Bone marrow (tissue), 2 donors: ENCODE measurements around the gene CD44.

Experiments used
- DNase-seq, 2 donors: peaks; one replicate each; lab custom pipeline; 2025; lab: John Stamatoyannopoulos, UW

CD44 gene

DNA sequence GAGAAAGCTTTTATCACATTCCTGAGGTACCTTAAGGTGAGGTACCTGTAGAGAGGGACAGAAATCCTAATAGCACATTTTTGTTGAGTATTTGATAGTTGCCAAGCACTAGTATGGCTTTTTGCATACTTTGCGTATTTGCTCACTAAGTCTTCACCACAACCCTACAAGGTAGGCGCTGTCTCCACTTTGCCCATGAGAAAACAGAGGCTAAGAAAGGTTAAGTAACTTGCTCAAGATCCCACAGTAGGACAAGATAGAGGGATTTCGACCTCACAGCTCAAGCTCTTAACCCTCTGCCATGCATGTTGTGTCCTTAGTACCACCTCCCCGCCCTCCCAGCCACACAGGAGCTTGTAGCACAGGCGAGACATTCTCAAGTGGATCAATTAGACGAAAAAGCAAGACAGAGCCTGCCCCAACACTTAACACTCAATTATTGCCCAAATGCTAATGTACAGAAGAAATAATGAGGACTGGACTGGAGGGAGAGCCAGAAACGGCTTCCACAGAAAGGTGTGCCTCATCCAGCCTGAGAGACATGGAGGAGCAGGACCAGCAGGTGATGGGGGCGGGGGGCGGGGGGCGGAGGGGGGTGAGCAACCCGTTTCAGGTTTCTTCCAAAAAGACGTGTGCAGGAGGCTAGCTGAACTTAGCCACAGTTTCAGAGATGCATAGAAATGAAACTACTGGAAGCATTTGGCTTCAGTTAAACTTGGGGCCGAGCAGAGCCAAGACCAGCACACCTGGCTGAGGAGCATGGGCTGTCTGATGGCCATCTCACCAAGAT is 26.7 kb upstream of the CD44 start:
- DNase-seq: no peak

DNA sequence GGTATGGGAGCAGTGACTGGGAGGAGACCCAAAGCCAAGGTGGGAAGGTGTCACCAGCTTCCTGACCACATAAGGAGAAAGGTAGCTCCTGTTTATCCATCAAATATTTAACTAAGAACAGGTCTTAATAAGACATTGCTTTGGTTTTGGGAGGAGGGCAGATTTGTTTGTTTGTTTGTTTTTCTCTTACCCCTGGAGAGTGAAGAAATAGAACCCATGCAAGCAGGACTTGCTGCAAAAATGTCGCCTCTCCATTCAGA is 26.2 kb upstream of the CD44 start:
- no peak for DNase-seq

DNA sequence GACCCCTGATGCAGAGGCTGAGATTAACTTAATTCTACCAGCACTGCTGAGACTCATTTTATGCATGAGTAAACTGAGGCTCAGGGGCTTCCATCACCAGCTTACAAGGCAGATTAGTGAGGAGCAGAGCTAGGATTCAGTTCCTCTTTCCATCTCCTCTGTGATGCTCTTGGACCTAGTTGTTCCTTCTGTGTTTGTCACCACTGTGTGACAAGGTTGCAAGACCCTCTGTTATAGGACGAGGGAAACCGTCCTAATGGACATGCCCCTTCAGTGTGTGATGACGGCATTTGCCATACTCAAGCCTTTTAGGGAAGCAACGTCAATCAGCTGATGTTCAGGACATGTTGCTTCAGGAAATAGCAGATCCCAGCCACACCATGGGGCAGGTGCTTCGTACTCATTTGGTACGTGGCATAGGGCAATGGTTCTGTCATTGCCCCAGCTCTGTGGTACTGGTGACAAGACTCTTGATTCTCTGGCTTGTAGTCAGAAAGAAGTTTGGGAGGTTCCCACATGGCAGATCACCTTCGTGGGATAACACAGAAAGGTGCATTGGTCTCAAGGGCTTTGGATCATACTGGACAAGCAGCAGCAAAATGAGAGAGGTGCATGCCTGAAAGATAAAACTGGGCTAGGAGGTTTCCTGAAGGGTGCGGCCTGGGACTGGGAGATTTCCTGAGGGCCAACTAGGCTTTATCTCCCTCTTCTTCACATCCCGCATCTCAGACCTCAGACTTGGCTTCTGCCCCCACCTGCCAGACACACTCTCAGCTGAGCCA is 23.9 kb upstream of the CD44 start:
- no peak for DNase-seq

DNA sequence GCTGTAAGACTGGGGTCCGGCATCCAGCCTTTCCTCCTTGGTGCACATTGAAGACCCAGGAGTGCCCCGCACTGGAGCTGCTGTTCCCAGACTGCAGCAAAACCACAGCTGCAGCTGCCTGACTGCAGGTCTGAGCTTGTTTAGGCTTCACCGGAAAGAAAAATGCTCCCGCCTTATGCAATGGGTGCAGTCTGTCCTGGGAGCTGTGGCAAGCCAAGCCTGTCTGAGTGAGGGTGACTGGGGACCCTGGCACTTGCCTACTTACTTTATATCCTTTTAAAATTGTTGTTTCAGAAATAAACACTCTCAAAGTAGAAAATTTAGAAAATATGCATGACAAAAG is 23.3 kb upstream of the CD44 start:
- DNase-seq: no peak

DNA sequence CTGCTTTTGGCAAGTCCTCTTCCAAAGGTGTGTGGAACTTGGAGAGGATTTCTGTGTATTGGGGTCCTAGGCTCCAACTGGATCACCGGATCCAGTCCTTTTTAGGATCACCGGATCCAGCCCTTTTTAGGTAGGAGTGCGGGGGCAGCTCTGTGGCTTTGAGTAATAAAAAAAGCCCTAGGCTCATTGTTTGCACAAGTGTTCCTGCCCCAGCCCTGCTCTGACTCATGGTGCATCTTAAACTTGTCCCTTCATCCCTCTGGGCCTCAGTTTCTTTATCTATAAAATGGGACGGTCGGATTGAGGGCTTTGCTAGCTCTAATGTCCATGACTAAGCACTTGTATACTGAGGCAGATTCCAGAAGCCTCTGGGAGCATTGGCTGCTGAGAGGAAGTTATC is 22.7 kb upstream of the CD44 start:
- DNase-seq: no peak

DNA sequence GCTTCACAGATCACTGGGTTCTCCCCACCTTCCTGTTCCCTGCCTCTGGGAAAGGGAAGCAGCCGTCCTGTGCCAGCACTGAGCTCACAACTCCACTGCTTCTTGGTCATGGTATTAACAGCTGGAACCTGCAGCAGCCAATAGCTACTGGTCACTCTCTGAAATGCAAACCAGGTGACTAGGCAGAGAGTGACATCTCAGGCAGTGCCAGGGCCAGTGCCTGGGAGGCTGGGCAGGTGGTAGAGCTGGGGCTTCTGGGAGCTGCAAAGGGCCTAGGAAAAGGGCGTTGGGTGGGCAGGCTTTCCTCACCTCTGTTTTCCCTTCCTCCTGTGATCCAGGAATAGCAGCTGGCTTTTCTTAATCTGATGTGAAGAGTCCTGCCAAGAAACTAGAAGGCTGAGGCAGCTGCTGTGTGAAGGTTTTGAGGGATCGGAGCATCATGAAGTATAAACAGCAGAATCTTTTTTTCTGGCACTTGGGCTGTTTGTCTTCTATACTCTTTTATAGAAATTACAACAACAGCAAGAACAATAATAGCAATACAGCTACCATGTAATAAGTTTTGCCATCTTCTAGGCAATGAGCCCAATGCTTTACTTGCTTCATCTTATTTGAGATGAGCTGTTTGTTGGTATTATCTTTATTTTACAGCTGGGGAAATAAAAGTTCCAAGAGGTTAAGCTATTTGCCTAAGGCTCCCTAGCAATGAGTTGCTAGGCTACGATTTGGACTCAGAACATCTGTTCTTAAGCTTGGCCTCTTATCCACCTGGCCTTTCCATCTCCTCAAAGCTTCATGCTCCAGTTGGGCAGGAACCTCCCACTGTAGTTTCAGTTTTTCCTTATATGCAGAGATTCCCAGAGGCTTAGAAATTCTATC is 22.0 kb upstream of the CD44 start:
- DNase-seq: no peak

DNA sequence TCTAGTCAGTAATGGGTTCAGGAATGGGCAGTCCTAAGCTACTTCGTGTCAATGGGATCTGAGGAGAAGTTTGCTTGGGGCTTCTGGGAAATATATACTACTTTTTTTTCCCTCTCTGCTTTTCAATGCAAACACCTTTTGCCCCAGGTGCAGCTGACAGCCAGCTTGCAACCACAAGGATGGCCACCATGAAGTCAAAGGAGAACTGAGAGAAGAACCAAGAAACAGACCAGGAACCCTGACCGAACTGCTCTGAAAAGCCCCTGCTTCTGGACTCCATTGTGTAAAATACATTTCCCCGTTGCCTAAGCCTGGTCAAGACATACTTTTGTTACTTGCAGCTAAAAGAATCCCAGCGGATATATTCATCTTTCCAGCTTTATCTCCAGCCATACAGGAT is 20.1 kb upstream of the CD44 start:
- no peak for DNase-seq

DNA sequence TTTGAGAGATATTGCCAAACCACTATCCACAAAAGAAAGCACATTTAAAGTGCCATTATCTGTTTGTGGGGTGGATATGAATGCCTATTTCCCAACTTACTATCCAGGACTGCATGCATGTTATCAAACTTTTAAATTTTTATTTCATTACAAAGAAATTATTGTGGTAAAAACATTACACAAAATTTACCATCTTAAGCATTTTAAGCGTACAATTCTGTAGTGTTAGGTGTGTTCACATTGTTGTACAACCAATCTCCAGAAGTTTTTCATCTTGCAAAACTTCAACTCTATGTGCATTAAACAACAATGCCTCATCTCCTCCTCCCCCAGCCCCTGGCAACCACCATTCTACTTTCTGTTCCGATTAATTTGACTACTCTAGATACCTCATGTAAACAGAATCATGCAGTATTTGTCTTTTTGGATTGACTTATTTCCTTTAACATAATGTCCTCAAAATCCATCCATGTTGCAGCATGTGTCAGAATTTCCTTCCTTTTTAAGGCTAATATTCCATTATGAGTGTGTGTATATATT is 17.6 kb upstream of the CD44 start:
- no peak for DNase-seq

DNA sequence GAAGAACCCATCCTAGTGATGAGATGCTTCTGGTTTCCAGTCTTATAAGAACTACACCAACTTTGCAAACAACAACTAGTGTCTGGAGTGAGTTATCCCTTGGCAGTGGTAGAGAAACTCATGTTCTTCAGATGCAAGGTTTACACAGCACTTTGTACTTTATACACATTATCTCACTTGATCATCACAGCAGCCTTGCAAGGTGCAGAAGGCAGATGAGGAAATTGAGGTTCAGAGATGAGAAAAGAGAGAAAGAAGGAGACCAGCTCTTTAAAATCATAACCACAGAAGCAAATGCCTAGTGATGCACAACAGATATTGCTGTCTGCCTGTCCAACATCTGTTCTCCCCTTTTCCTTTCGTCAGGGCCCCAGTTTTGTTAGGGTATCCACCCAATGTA is 16.7 kb upstream of the CD44 start:
- DNase-seq: peak in 1 of 2 donors; percentile 54

DNA sequence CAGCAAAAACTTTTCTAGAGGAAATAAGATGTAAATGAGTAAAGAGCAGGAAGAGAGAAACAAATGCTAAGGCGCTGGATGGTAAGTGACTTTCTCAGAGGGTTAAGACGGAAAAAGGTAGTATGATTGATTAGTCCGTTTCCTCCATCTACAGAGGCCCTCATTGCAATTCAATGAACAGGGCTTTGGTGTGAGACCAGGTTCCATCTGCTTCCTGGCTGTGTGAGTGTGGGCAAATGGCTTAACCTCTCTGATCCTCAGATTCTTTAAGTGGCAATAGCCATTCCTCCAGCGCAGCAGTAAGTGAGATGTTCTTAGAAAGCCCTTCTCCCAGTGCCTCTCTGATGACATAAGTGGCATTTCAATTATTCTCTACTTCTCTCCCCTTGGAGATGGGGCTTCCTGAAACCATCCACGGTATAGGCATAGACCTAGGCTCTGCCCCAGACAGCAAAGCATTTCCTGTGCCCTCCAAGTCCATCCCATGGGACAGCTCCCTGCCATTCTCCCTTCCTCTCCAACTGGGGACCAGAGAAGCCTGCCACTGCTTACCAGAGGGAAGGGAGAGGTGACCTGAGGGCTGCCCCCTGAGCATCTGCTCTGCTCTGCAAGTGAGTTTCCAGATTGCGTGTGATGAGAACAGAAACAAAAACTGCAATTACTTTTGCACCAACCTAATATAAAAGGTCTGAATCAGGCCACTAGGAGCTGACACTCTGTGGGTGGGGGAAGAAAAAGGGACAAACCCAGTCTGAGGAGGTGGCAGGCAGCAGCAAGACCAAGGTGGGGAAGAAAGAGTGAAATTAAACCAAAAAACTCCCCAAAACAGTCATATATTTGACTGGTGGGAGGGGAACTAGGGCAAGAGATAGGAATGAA is 12.7 kb upstream of the CD44 start:
- no peak for DNase-seq

DNA sequence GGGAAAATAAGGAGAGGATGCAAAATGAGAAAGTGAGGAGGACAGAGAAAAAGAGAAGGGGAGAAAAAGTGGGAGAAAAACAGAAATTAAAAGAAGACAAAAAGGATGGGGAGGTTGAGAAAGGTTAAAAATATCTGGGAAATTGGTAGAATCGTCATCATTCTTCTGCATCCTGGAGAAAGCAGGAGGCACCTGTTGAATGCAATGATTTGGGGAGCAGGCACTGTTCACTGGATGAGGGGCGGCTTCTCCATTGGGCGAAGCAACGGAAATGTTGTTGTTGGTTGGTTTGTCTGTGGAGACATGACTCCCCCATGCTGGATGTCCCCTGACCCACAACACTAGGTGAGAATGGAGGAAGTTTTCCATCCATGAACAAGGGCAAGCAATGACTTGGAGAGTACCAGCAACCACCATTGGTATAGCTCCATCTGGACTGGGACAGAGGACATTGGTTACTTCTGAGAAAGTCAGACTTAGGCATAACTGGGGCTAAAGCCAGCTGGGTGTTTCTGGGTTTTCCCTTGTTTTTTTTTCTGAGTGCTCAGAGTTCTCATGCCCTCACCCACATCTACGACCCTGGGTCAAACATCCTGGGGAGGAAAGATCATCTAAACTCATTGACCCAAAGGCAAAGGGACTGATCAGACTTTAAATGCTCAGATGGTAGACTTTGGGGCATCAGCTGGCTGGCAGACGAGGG is 11.9 kb upstream of the CD44 start:
- no peak for DNase-seq

DNA sequence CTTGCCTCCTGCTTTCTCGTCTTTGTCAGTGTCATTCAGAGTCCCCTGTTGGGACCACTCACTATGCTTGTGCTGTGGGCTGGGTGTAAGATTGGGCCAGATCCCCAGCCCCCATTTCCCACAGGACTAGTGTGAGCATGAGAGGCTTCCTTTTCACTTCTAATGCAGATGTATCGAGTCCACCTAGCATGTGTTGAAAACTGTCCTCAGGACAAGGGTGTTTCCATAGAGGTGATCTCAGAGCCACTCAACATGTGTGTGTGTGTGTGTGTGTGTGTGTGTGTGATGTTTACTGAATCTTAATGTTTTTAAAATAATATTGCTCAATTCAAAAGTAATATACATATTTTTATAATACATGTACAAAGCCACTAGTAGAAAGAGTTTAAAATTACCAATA is 11.4 kb upstream of the CD44 start:
- DNase-seq: no peak

DNA sequence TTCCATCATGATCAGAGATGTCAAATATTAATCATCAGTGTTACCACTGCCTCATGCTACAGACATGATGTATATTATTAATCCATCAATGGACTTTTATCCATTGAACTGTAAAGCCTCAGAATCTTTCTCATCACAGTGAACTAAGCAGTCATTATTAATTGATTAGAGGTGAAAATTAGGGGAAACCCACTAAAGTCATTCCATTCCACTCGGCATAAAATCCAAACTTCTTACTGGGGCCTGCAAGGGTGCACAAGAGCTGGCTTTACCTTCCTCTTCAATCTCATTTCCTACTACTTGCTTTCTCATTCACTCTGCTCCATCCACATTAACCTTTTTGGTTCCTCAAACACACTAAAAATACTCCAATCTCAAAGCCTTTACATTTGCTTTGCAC is 7.9 kb upstream of the CD44 start:
- DNase-seq: no peak

DNA sequence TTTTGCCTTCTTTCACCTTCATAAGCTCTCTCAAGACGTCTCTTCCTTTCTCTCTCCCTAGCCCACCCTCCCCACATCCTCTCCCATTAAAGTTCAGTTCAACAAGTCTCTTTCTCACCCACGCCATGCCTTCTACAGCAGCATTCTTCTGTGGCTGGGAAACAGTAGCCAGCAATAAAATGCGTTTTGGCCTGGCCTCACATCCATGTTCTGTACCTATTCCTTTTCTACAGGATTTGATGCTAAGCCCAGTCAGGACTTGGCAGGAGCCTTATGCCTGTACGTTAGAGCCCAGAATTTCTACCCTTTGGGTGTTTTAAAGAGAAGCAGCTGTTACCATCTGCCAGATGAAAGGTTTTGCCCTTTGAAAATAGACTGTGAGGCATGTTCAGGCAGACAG is 7.1 kb upstream of the CD44 start:
- no peak for DNase-seq

DNA sequence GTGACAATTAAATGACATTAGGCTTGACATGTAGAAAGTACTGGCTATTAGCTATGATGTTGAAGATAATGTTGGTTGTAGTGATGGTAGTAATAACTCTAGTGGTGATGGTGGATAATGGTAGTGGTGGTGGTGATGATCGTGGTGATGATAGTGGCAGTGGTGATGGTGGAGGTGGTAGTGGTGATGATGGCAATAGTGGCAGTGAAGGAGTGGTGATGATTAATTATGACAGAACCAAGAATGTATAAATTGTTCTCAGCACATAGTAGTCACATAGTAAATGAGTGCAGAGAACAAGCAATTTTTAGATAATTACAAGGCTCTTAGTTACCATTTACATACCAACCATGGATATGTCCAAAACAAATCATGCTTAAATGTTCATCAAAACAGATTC is 5.3 kb upstream of the CD44 start:
- DNase-seq: no peak

DNA sequence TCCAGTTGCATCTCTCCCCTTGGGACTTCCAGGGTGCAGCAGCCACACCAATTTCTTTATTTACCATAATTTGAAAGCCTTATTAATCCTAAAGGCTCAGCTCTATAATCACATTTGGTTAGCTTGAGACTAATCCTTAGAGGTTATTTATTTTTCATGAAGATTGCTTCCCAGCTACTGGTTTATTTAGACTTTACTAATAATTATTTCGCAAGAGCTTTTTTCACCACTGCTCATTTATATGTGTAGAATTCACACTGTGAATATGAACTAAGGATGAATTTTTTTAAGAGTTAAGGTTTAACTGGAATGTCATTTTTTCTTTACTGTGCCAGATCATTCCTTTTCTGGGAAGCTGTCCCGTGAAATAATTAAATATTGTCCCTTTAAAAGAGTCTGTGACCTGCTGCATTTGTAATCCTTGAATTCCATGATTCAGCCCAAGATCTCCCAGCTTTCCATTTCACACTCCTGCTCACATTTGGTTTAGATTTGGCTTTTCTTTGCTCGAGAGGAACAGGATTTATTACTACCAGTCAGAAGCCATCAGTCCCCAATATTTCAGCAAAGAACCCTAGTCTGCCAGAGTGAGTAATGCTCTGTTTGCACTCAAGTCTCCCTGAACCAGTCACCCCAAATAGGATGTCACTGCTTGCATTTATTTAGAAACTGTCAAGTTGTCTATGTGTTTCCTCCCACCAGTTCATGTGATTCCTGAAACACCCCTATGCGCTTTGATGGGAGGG is 4.4 kb upstream of the CD44 start:
- peak in 1 of 2 donors; percentile 95 for DNase-seq

DNA sequence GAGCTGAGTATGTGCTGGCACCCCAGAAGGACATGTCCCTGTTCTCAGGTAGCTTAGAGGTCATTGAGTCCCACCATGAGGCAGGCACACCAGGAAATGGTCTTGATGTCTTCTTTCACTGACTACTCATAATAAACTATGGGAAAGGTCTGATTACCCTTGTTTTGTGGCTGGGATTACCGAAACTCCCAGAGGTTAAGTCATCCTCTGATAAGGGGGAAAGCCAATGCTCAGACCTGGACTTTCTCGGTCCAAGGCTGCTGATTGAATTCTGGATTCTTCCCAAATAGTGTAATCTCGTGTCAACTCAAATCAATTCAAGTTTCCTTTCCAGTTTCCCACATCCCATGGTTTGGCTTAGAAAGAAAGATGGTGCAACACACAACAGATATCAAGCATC is 3.7 kb upstream of the CD44 start:
- no peak for DNase-seq

DNA sequence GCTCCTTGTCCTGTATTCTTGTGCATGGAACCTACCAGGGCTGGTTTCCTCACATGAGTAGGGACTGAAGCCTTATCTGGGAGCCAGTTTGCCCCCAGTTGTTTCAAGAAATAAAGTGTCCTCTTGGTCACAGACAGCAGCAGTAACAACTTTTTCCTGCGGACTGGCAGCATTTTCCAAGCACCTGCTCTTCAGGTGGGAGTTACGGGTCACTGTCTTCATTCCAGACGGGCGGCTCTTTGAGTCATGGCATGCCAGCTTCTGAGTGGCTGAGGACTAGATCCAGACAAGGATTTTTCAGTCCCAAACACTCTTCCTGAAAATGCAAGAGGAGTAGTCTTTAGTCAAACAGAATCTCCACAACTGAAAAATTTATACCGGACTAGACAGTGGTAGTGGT is 2.7 kb upstream of the CD44 start:
- no peak for DNase-seq

DNA sequence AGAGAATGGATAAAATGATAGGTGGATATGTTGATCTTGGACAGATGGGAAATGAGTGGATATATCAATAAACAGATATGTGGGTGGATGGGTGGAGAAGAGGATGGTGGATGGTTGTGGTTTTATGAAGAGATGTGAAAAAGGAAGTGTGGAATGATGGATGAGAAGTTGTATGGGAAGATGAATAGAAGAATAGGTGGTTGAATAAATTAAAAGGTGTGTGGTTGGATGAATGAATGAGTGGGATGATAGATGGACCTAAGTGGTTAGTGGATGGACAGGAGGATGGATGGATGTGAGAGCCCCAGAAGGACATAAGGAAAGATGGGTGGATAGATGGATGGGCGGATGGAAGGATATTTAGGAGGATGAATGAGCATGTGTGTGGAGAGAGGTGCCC is 913 bp upstream of the CD44 start:
- DNase-seq: no peak

DNA sequence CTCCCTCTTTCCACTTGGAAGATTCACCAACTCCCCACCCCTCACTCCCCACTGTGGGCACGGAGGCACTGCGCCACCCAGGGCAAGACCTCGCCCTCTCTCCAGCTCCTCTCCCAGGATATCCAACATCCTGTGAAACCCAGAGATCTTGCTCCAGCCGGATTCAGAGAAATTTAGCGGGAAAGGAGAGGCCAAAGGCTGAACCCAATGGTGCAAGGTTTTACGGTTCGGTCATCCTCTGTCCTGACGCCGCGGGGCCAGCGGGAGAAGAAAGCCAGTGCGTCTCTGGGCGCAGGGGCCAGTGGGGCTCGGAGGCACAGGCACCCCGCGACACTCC is 397 bp upstream of the CD44 start:
- DNase-seq: no peak
